Measurements from ENCODE around the gene MPG.

DNA sequence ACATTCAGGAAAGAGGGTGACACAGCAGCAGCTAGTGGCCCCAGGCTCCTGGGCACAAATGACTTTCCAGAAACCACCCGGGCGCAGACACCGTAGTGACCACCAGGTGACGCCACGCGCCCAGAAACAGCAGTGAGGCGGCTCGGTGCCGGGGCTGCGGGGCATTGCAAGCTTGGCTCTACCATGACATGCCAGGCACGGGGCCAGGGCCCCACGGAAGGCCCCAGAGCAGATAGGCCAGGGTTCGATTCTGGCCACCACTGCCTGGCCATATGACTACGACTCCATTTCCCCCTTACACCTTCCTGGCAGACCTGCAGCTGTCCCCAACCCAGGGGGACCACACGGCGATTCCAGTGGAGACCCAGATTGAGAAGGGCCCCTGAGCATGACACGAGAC lies 12.3 kb upstream of the MPG start:
- TF ChIP-seq, protein P1, sequence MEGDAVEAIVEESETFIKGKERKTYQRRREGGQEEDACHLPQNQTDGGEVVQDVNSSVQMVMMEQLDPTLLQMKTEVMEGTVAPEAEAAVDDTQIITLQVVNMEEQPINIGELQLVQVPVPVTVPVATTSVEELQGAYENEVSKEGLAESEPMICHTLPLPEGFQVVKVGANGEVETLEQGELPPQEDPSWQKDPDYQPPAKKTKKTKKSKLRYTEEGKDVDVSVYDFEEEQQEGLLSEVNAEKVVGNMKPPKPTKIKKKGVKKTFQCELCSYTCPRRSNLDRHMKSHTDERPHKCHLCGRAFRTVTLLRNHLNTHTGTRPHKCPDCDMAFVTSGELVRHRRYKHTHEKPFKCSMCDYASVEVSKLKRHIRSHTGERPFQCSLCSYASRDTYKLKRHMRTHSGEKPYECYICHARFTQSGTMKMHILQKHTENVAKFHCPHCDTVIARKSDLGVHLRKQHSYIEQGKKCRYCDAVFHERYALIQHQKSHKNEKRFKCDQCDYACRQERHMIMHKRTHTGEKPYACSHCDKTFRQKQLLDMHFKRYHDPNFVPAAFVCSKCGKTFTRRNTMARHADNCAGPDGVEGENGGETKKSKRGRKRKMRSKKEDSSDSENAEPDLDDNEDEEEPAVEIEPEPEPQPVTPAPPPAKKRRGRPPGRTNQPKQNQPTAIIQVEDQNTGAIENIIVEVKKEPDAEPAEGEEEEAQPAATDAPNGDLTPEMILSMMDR (optimal IDR thresholded peaks at IDR 0.05 in 1 of 3, IDR thresholded peaks at IDR 0.05 in 1 of 3, conservative IDR thresholded peaks at IDR 0.05 in 1 of 3; ENCODE audit: extremely low read depth in 1 of 3, insufficient read depth in 2 of 3, low read length in 3 of 3) = peak; percentile 89 to 99 (median 95)
- no peak for TF ChIP-seq EZH2 (IDR thresholded peaks at IDR 0.05; ENCODE audit: low read length)

Data from keratinocyte (primary cell).